HT1080 (cell line): ENCODE data around the gene CMTM8. TPM values are rescaled to one million over a fixed set of nuclear protein-coding genes. Genes with fewer than 3 reads are reported as not detected.

Source experiments
- DNase-seq: peaks from one replicate; pipeline ENCODE4 v3.0.0-alpha.2; 2015; ENCODE audit warnings: low read depth
- small RNA-seq: library from RNA; depleted of rRNA; stranded (forward); fragments of <200 nt; gene quantifications from one replicate; pipeline ENCODE3, GENCODE V24; 2014
- total RNA-seq: library from RNA; depleted of rRNA; stranded (reverse); fragments of >200 nt; shearing (Covaris generic); gene quantifications from 2 replicates; pipeline ENCODE4 v1.2.3, GENCODE V29; 2014; rRNA removed

The CMTM8 gene
- total RNA-seq, 1 experiment from 2014 or later: 10.4 TPM

DNA sequence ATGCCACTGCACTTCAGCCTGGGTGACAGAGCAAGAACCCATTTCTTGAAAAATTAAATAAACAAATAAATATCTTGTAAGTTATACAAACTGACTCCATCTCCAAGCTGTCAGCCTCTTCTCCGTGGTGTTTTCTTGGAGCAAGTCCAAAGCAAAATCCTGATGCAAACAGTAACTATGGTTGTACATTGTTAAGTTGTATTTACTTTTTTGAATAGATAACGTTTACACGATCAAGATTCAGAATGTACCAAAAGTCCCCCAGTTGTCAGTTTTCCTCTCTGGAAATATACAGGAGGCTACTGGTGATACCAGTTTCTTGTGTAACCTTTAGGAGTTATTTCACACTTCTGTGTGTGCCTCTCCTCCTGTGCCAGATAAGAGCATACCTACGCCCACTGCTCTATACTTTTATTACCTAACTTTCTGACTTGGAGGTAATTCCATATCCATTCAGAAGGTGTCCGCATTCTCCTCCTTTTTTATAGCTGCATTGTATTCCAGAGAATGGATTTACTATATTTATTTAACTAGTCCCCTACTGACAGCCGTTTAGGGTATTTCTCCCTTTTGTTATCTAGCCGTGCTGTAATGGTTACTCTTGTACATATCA lies 167.3 kb downstream of the CMTM8 start:
- no peak for DNase-seq

DNA sequence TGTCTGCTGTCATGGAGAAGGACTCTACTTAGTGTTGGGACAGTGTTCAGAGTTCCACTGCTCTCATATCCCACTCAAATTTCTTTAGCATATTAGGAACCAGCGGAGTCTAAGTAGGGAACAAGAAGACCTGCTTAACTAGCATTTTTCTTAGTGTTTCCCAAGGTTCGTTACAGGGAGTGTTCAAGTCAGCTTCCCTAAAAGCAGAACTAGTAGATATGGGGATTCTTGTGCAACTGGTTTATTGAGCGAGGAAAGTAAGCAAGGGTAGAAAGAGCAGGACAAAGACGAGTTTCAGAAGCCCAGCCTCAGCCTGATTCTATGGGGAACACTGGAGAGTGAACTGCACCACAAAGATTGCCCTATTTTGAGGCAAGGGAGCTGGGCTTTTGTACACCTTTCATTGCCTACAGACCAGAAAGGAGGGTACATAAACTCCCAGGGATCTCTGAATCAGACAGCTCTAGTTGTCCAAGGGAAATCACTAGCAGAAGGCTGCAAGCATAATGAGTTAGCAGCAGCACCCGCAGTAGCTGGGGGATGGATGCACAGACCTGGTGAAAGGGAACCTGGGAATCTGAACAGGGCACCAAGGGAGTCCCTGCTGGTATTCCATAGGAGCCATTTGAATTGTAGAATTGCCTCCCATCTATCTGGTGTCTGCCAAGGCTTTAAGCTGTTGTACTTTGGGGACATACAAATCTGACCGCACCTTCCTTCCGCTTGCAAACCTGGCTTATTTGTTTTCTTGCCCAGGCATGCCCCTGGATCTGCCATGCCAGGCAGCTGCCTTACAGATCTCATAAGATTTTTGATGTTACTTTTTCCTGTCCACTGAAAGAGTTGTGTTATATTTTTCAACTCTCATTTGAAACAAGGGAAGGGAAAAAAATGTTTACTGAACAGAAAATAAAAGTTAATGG lies 168.3 kb downstream of the CMTM8 start:
- DNase-seq: no peak

DNA sequence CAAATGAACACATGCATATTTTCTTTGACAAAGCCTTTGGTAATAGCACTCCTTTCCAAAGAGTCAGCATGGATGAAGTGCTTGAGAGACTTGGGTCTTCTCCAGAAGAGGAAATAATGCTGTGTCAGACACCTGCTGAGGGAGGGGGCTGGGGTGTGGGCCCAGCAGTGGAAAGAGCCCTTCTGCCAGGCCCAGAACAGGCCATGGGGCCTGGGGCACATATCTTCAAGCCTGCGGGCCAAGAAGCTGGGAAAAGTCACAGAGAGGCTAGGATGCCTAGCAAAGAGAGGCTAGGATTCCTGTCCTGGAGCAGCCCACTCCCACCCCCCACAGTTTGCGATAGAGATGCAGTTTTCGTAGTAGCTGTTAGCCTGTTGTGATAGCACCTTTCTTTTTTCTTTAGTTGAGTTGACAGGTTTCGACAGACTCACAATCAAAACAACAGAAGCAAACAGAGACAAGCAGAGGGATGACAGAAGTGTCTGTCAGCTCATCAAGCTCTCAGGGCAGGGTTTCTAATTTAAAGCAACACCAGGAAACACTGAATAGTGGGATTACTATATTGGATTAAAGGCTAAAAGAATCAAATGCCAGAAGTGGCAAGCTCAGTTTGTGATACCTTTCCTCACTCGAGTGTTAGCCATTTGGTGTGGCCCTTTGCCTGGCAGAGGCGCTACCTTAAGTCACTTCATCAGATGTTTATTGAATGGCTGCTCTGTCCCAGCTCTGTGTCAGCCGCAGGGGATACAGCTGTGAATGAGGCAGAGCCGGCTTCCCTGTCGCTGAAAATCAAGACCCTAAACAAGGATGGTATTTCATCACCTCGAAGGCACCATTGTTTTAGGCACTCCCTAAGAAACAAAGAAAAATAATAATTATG lies 172.1 kb downstream of the CMTM8 start:
- DNase-seq: no peak

DNA sequence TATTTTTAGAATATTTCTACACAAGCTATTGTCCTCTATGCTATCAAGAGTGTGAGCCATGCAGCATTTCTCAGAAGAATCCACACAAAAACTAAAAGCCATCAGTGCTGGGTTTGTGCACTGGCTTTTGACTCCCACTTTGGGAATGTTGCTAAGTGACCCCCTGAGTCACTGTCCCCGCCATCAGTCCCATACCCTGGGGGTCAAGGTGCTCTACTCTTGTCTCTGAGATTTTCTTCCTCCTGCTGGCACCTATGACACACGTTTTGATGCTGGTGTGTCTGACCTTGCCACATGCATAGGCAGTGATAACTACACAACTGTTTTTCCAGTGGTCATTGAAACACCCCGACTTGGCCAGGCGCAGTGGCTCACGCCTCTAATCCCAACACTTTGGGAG lies 173.0 kb downstream of the CMTM8 start:
- DNase-seq: no peak

DNA sequence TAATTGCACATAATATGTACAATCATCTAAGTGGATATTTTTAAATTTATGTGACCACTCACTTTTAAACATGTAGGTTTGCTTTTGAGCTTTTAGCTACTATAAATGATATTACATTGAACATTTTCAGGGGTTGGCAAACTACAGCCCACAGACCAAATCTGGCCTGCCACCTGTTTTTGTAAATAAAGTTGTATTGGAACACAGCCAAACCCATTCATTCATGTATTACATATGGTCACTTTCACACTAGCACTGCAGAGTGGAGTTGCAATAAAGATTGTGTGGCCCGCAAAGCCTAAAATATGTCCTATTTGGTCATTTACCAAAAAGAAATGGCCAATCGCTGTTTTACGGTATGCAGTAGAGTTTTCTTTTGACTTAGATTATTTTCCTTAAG lies 174.4 kb downstream of the CMTM8 start:
- no peak for DNase-seq

DNA sequence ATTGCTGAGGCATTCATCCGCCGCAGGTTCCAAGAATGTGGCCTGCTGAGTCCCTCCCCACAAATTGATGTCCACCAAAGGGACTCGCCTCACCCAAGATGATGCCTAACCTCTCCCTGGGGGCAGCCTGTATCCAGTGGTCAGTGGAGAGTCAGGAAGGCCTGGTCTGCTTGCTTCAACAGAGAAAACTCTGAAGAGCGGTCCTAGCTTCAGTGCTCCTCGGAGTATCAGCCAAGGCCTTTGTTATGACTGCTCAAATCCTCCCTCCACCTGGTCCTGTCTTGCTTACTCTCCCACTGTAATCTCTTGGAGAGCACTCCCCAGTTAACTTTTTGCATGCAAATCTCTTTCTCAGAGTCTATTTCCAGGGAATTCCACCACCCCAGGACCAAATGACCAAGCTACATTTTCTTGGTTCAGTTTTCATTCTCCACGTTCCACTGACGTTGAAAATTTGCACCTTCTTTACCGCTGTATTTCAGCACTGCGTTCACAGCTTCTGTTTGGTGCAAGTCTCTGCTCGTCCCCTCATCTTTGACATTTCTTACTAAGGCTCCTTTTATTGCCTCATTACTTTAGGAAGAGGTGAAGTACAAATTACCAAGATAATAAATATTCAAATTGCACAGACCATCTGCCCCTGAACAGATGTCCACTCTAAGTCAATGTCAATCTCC lies 175.5 kb downstream of the CMTM8 start:
- peak; percentile 23 for DNase-seq

DNA sequence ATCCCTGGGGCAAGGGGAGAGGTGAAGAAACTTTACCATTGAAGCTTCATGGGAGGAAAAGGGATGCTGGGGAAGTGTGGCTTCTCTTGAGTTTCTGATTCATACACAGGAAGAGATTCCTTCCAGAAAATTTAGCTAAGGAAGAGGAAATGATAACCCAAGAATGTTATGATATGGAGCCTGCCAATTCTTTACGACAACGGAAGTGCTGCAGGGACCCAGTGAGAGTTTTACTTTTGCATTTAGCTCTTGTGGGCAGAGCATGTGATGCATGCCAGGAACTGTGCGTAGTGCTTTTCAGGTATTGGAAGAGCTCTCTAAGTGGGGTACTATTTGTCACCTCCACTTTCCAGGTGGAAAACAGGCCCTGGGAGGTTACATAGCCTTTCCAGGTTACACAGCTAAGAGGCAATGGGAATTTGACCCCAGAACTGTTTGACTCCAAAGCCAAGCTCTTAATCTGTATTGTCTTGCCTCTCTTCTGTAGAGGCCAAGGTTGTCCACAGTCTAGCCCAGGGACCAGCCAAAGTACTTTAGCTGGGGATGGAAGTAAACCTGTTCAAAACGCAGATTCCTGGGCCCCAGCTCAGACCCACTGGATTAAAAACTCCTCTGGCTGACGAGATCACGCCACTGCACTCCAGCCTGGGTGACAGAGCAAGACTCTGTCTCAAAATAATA lies 176.2 kb downstream of the CMTM8 start:
- DNase-seq: peak; percentile 90

DNA sequence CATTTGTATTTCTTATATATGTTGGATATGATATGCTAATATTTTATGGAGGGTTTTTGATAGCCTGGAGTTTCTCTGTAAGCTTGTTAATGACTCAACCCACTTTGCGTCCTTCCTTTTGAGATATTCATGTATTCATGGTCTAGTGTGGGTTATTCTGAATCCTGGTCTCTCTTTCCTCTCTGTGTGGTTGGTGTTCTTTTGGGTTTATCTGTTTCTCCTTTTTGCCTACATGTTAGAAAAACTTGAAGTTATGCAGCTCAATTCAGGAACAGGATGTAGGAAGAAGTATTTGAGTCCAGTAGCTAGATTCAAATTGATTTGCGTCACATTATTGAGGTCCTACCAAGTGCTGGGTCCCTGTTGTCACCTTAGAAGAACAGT lies 181.3 kb downstream of the CMTM8 start:
- no peak for DNase-seq

Small RNA genes within 50 kb of the gene (small RNA-seq; reads per million reads assigned to genes)
- gene AC097639.2: not detected

Other genes with a start within 250 kb of the CMTM8 start
- gene GPD1L, start 132.1 kb upstream of the CMTM8 start, total RNA-seq: 11.9 and 16.5 TPM in 2 replicates
- 39.2 and 57.9 TPM in 2 replicates for gene CMTM7, start 153.2 kb downstream of the CMTM8 start, total RNA-seq